Adrenal gland (tissue), 12 donors: ENCODE results near the gene TXNDC17. TPM values are rescaled to one million over a fixed set of nuclear protein-coding genes. Genes with fewer than 3 reads are reported as not detected.

ENCODE experiments used
- DNase-seq, 7 donors: peaks; one replicate each; pipeline ENCODE4 v3.0.0-alpha.2; 2019 to 2020
- H3K27ac ChIP-seq, 5 donors: fragments of 200-600 bp; sonication (generic) in 4 of 5; 1 replicate in 3 of 5; 2 replicates in 2 of 5; pipeline versions ENCODE4 v1.5.1 to v1.8.0; 2016 to 2020; ENCODE audit warnings: mild to moderate bottlenecking in 1 of 5
- H3K27me3 ChIP-seq: fragments of 200-600 bp; 2 replicates; pipeline ENCODE4 v1.8.0; 2021
- H3K36me3 ChIP-seq, 2 donors: fragments of 200-600 bp; replicated peaks in 1 of 2; 1 replicate in 1 of 2; 2 replicates in 1 of 2; pipeline versions ENCODE4 v1.5.1 to v1.8.0; 2018 to 2022
- H3K4me1 ChIP-seq, 2 donors: fragments of 200-600 bp; replicated peaks in 1 of 2; 1 replicate in 1 of 2; 2 replicates in 1 of 2; pipeline versions ENCODE4 v1.5.1 to v1.8.0; 2018 to 2021
- H3K4me3 ChIP-seq, 4 donors: fragments of 200-600 bp; sonication (generic) in 3 of 4; one replicate each; pipeline ENCODE4 v1.5.1; 2016 to 2018
- H3K9me3 ChIP-seq, 3 donors: fragments of 200-600 bp; sonication (generic) in 1 of 3; replicated peaks in 1 of 3; 1 replicate in 2 of 3; 2 replicates in 1 of 3; pipeline versions ENCODE4 v1.5.1 to v1.8.0; 2016 to 2021
- CTCF ChIP-seq, 6 experiments: fragments of 450-650 bp in 4 of 6; fragments of 200-600 bp in 2 of 6; sonication (generic) in 1 of 6; IDR thresholded peaks; 1 replicate in 5 of 6; 2 replicates in 1 of 6; pipeline versions ENCODE4 v1.5.1 to v1.8.0; 2016 to 2021; ENCODE audit warnings: antibody characterized with exemption in 6 of 6, mild to moderate bottlenecking in 2 of 6, moderate library complexity in 1 of 6
- POLR2A ChIP-seq, 2 donors: fragments of 450-650 bp; IDR thresholded peaks; one replicate each; pipeline ENCODE4 v1.6.1; 2017; ENCODE audit warnings: antibody characterized with exemption in 2 of 2, mild to moderate bottlenecking in 2 of 2, moderate library complexity in 1 of 2
- WGBS, 4 donors: extraction: QIAGEN DNeasy Blood & Tissue Kit in 2 of 4; methylation state at CpG; one replicate each; pipeline versions ENCODE4 v1.1.5 to v1.1.7; 2013 to 2017; 5-methylcytosine and 5-hydroxymethylcytosine counted together
- intact Hi-C, 2 donors: fragments of 100-400 bp; cut with DNase I; formaldehyde crosslinking; loops; one replicate each; pipeline versions ENCODE4 v1.14.1 to v1.15.0; 2022 to 2023
- polyA plus RNA-seq, 3 donors: library from polyadenylated mRNA; stranded (reverse); fragments of 200-250 nt in 2 of 3; fragments of 350-450 nt in 1 of 3; fragmentation: Illumina TruSeq in 1 of 3; extraction: RNeasy Lipid Tissue Mini Kit (QIAGEN cat#74804) in 1 of 3; gene quantifications; one replicate each; pipeline ENCODE4 v1.2.3, GENCODE V29; 2013 to 2014
- total RNA-seq, 9 donors: library from RNA; depleted of rRNA in 4 of 9; stranded (reverse); fragments of >200 nt in 4 of 9; fragments of 120-200 nt in 1 of 9; fragmentation: NEBNext Ultra II Directional in 1 of 9; extraction: Animal tissue kit (Norgen Biotek cat#: 25700) in 1 of 9; gene quantifications; one replicate each; pipeline versions ENCODE4 v1.1.0 to v1.2.4, GENCODE V29; 2013 to 2023
- donor health status: healthy with polysubstance abuse.
- donor health status: Bipolar disorder and iron deficiency.
- donor health status: DM: yes; HTN: yes; CAD: no.
- donor health status: DM: no; HTN: no; CAD: no.
- donor health status: DM: no; HTN: no; CAD: no.
- donor health status: DM: yes; HTN: yes; CAD: no.

Gene TXNDC17
- total and polyA plus RNA-seq, 12 donors, result 64.6 to 224 (median 132) TPM

GRCh38 chr17:6684881-6685767 is 44.3 kb downstream of the TXNDC17 start:
- TF ChIP-seq POLR2A (IDR thresholded peaks at IDR 0.05), result no peak
- TF ChIP-seq CTCF (IDR thresholded peaks at IDR 0.05), result no peak
- Histone ChIP-seq H3K27me3 (no peaks in the 10 kb centered on the region), H3K36me3 (no peaks in the 10 kb centered on the region), H3K9me3 (no peaks in the 10 kb centered on the region), H3K27ac (no peak overlapping the region), H3K4me3 (no peak overlapping the region), H3K4me1 (no peaks in the 10 kb centered on the region)
- 81 to 88% (median 82%) methylated on average over 13 to 14 of the region's 14 CpGs for WGBS, 4 donors
- DNase-seq, result no peak
- intact Hi-C loops, result no loop called here

- DNase-seq, result no peak
- WGBS, 4 donors, result 85 to 91% (median 89%) methylated on average over 4 of the region's 4 CpGs
- no peak overlapping the region for H3K4me3 ChIP-seq
- H3K9me3 ChIP-seq, result no peaks in the 10 kb centered on the region
- no peaks in the 10 kb centered on the region for H3K27me3 ChIP-seq
- no peaks in the 10 kb centered on the region for H3K4me1 ChIP-seq
- intact Hi-C loops, result no loop called here
- no peaks in the 10 kb centered on the region for H3K36me3 ChIP-seq
- TF ChIP-seq POLR2A (IDR thresholded peaks at IDR 0.05) (no peak), CTCF (IDR thresholded peaks at IDR 0.05) (no peak)
- no peak overlapping the region for H3K27ac ChIP-seq
Observed at GRCh38 chr17:6686026-6686425, 45.2 kb downstream of the TXNDC17 start.

- no peaks in the 10 kb centered on the region for H3K27me3 ChIP-seq
- no peak for TF ChIP-seq POLR2A (IDR thresholded peaks at IDR 0.05)
- no peak for TF ChIP-seq CTCF (IDR thresholded peaks at IDR 0.05)
- no peaks in the 10 kb centered on the region for H3K36me3 ChIP-seq
- H3K27ac ChIP-seq, result no peak overlapping the region
- no peaks in the 10 kb centered on the region for H3K4me1 ChIP-seq
- H3K9me3 ChIP-seq, result no peaks in the 10 kb centered on the region
- no peak overlapping the region for H3K4me3 ChIP-seq
- WGBS, 4 donors, result 85 to 93% (median 87%) methylated on average over 9 of the region's 9 CpGs
- DNase-seq, result no peak
- intact Hi-C loops, result no loop called here
Observed at GRCh38 chr17:6688944-6689343, 48.1 kb downstream of the TXNDC17 start.

- Histone ChIP-seq H3K9me3 (no peaks in the 10 kb centered on the region), H3K27ac (no peak overlapping the region), H3K36me3 (no peaks in the 10 kb centered on the region), H3K4me1 (no peaks in the 10 kb centered on the region), H3K4me3 (no peak overlapping the region), H3K27me3 (no peaks in the 10 kb centered on the region)
- no peak for TF ChIP-seq POLR2A (IDR thresholded peaks at IDR 0.05)
- no peak for TF ChIP-seq CTCF (IDR thresholded peaks at IDR 0.05)
- 85 to 89% (median 88%) methylated on average over 10 to 11 of the region's 11 CpGs for WGBS, 4 donors
- intact Hi-C loops, result no loop called here
- DNase-seq, result no peak
Observed at GRCh38 chr17:6690641-6691040, 49.8 kb downstream of the TXNDC17 start.
